ENCODE results near the gene LRP5. TPM values are rescaled to one million over a fixed set of nuclear protein-coding genes. Genes with fewer than 3 reads are reported as not detected.

LRP5 gene
- total and polyA plus RNA-seq, 2 experiments from 2014 or later = 26.9 to 51.1 TPM

GRCh38 chr11:68375766-68376165 lies 63.4 kb downstream of the LRP5 start (continued):
- TF ChIP-seq CTCF (conservative IDR thresholded peaks at IDR 0.05; ENCODE audit: low read depth in 2 of 2) = no peak

- no peak overlapping the region for H3K4me2 ChIP-seq
- Mint-ChIP-seq H3K27me3 (ENCODE audit: insufficient read depth, low read depth, poor library complexity) (peaks cover 20% of the 10 kb centered on the region), H3K36me3 (ENCODE audit: low read depth) (peaks cover 2% of the 10 kb centered on the region; the same call in 2 of the 3 replicates), H3K4me1 (peaks cover 14% of the 10 kb centered on the region), H3K9me3 (no peaks in the 10 kb centered on the region), H3K27ac (no peak overlapping the region; the same call in 1 of the 2 replicates), H3K4me3 (no peak overlapping the region)
- no peak overlapping the region for H2AFZ ChIP-seq
- TF ChIP-seq, protein P1, sequence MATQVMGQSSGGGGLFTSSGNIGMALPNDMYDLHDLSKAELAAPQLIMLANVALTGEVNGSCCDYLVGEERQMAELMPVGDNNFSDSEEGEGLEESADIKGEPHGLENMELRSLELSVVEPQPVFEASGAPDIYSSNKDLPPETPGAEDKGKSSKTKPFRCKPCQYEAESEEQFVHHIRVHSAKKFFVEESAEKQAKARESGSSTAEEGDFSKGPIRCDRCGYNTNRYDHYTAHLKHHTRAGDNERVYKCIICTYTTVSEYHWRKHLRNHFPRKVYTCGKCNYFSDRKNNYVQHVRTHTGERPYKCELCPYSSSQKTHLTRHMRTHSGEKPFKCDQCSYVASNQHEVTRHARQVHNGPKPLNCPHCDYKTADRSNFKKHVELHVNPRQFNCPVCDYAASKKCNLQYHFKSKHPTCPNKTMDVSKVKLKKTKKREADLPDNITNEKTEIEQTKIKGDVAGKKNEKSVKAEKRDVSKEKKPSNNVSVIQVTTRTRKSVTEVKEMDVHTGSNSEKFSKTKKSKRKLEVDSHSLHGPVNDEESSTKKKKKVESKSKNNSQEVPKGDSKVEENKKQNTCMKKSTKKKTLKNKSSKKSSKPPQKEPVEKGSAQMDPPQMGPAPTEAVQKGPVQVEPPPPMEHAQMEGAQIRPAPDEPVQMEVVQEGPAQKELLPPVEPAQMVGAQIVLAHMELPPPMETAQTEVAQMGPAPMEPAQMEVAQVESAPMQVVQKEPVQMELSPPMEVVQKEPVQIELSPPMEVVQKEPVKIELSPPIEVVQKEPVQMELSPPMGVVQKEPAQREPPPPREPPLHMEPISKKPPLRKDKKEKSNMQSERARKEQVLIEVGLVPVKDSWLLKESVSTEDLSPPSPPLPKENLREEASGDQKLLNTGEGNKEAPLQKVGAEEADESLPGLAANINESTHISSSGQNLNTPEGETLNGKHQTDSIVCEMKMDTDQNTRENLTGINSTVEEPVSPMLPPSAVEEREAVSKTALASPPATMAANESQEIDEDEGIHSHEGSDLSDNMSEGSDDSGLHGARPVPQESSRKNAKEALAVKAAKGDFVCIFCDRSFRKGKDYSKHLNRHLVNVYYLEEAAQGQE (IDR thresholded peaks at IDR 0.05; ENCODE audit: unreplicated experiment) = no peak
- no peaks in the 10 kb centered on the region for H3F3A ChIP-seq (replicated peaks; ENCODE audit: low read depth)
- DNase-seq (ENCODE audit: low spot score) = no peak
- no peak overlapping the region for H3K27ac ChIP-seq (ENCODE audit: low read depth)
- no peak for ATAC-seq
- H3K79me2 ChIP-seq (replicated peaks; ENCODE audit: insufficient read depth) = no peaks in the 10 kb centered on the region
- H3K4me3 ChIP-seq = no peak overlapping the region
- H3K4me1 ChIP-seq (ENCODE audit: insufficient read depth) = no peaks in the 10 kb centered on the region
- no peaks in the 10 kb centered on the region for H3K27me3 ChIP-seq (ENCODE audit: insufficient read depth)
- H3K9me2 ChIP-seq (ENCODE audit: insufficient read depth) = no peaks in the 10 kb centered on the region
- no peaks in the 10 kb centered on the region for H3K36me3 ChIP-seq (ENCODE audit: insufficient read depth)
- no peaks in the 10 kb centered on the region for H4K20me1 ChIP-seq (replicated peaks; ENCODE audit: insufficient read depth)
Measured at GRCh38 chr11:68377389-68377795, 65.0 kb downstream of the LRP5 start.

DNA sequence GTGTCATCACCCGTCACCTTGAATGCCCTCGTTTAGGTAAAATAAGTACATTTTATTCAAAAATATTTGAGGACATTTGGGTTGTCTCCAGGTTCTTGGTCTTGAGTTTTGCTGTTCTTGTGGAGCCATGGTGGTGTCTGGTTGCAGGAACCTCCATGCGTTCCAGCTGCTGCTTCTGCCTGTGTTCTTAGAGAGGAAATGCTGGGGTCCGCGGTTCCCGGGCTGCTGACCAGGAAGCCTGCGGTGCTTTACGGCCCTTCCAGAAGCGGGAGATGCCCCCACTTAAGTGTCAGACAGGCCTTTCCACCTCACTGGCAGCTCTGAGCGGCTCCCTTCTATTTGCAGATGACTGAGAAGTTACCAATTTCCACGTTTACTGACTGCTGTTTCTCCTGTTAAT lies 66.8 kb downstream of the LRP5 start:
- no peaks in the 10 kb centered on the region for H3F3A ChIP-seq (replicated peaks; ENCODE audit: low read depth)
- H3K4me2 ChIP-seq = no peak overlapping the region
- H4K20me1 ChIP-seq (replicated peaks; ENCODE audit: insufficient read depth) = 0 out of 2 replicates have a peak, but pooled peaks cover 2% of the 10 kb centered on the region
- H3K27me3 ChIP-seq (ENCODE audit: insufficient read depth) = no peaks in the 10 kb centered on the region
- H3K9me2 ChIP-seq (ENCODE audit: insufficient read depth) = no peaks in the 10 kb centered on the region
- no peak overlapping the region for H3K27ac ChIP-seq (ENCODE audit: low read depth)
- no peak for ATAC-seq
- Mint-ChIP-seq H3K4me1 (peaks cover 10% of the 10 kb centered on the region), H3K4me3 (no peak overlapping the region), H3K36me3 (ENCODE audit: low read depth) (0 out of 3 replicates have a peak, but pooled peaks cover under 1% of the 10 kb centered on the region), H3K9me3 (no peaks in the 10 kb centered on the region), H3K27me3 (ENCODE audit: insufficient read depth, low read depth, poor library complexity) (peaks cover 15% of the 10 kb centered on the region), H3K27ac (0 out of 2 replicates have a peak overlapping the region, but pooled peaks have one; percentile 36)
- no peaks in the 10 kb centered on the region for H3K79me2 ChIP-seq (replicated peaks; ENCODE audit: insufficient read depth)
- H3K4me1 ChIP-seq (ENCODE audit: insufficient read depth) = no peaks in the 10 kb centered on the region
- no peak overlapping the region for H2AFZ ChIP-seq
- H3K36me3 ChIP-seq (ENCODE audit: insufficient read depth) = no peaks in the 10 kb centered on the region
- DNase-seq (ENCODE audit: low spot score) = no peak
- H3K4me3 ChIP-seq = no peak overlapping the region
- TF ChIP-seq, protein P1 (IDR thresholded peaks at IDR 0.05; ENCODE audit: unreplicated experiment) = no peak
- TF ChIP-seq JUNB (IDR thresholded peaks at IDR 0.05; ENCODE audit: unreplicated experiment) = no peak
- TF ChIP-seq CTCF (conservative IDR thresholded peaks at IDR 0.05; ENCODE audit: low read depth in 2 of 2) = no peak
- no peak for TF ChIP-seq ZNF331 (CRISPR knock-in tag; IDR thresholded peaks at IDR 0.05; ENCODE audit: low read depth)
- TF ChIP-seq CREB1 (CRISPR knock-in tag; IDR thresholded peaks at IDR 0.05; ENCODE audit: low read depth) = no peak
- TF ChIP-seq STAT1 (IDR thresholded peaks at IDR 0.05; ENCODE audit: unreplicated experiment) = no peak
